Measurements from ENCODE around the gene GLI2. TPM values are rescaled to one million over a fixed set of nuclear protein-coding genes. Genes with fewer than 3 reads are reported as not detected.

The GLI2 gene
- total and polyA plus RNA-seq, 8 donors: 8.5 to 26.1 (median 18.4) TPM

DNA sequence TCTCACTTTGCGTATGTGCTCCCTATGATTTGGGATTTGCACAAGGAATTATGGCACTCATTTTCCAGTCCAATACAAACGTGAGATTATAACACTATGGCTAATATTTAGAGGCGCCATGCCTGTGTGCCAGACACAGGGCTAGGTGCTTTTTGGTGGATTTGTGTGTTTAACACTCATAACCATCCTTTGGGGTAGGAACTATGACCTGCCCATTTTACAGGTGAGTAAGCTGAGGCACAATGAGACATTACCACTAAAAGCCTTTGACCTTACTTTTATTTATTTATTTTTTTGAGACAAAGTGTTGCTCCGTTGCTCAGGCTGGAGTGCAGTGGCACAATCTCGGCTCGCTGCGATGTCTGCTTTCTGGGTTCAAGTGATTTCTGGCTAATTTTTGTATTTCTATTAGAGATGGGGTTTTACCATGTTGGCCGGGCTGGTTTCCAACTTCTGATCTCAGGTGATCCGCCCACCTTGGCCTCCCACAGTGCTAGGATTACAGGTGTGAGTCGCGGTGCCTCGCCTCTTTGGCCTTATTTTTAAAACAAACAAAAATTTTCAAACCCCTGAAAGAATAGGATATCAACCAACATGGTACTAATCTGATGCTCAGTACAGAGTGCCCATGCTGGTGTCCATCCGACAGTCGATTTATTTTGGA, 26.6 kb upstream of the GLI2 start:
- H3K27ac ChIP-seq: no peak overlapping the region
- no peak for ATAC-seq

GRCh38 chr2:120709608-120710041, 26.0 kb upstream of the GLI2 start:
- ATAC-seq: no peak
- Histone ChIP-seq H3K9me3 (no peaks in the 10 kb centered on the region), H3K4me1 (no peaks in the 10 kb centered on the region), H3K4me3 (no peak overlapping the region), H3K36me3 (no peaks in the 10 kb centered on the region), H3K27me3 (peaks cover 0 to 43% of the 10 kb centered on the region in 2 donors), H3K27ac (no peak overlapping the region)
- intact Hi-C loops (cut with DNase I): no loop called here
- no peak for TF ChIP-seq CTCF (IDR thresholded peaks at IDR 0.05)
- DNase-seq: no peak

More for the DNA sequence above, 26.6 kb upstream of the GLI2 start:
- peaks cover 0 to 43% of the 10 kb centered on the region in 2 donors for H3K27me3 ChIP-seq
- intact Hi-C loops (cut with DNase I): no loop called here
- H3K4me3 ChIP-seq: no peak overlapping the region
- no peak for DNase-seq
- no peaks in the 10 kb centered on the region for H3K4me1 ChIP-seq
- H3K36me3 ChIP-seq: no peaks in the 10 kb centered on the region
- H3K9me3 ChIP-seq: no peaks in the 10 kb centered on the region
- TF ChIP-seq CTCF (IDR thresholded peaks at IDR 0.05): no peak

GRCh38 chr2:120710256-120710655, 25.4 kb upstream of the GLI2 start:
- Histone ChIP-seq H3K4me3 (no peak overlapping the region), H3K36me3 (no peaks in the 10 kb centered on the region), H3K9me3 (no peaks in the 10 kb centered on the region), H3K4me1 (no peaks in the 10 kb centered on the region), H3K27ac (no peak overlapping the region), H3K27me3 (peaks cover 0 to 45% of the 10 kb centered on the region in 2 donors)
- no peak for TF ChIP-seq CTCF (IDR thresholded peaks at IDR 0.05)
- ATAC-seq: no peak
- DNase-seq: no peak
- intact Hi-C loops (cut with DNase I): no loop called here

DNA sequence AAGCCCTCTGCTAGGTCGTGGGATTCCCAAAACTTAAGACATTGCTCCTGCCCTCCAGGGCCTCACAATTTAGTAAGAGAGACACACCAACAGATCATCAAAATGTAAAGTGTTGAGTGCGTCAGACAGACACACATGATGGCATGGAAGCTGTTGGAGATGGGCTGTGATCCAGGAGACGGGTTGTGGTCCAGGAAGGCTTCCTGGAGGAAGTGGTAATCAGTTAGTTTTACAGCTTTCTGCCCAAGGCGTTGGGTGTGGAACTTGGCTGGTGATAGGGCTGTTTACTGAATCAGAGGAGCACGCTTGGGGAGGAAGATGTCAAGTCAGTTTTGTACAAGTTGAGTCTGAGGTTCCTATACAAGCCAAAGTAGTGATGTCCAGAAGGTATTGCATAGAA, 24.0 kb upstream of the GLI2 start:
- DNase-seq (no peak), ATAC-seq (no peak)
- intact Hi-C loops (cut with DNase I): no loop called here
- peaks cover 0 to 44% of the 10 kb centered on the region in 2 donors for H3K27me3 ChIP-seq
- H3K4me1 ChIP-seq: no peaks in the 10 kb centered on the region
- no peaks in the 10 kb centered on the region for H3K9me3 ChIP-seq
- TF ChIP-seq CTCF (IDR thresholded peaks at IDR 0.05): no peak
- H3K36me3 ChIP-seq: no peaks in the 10 kb centered on the region
- no peak overlapping the region for H3K27ac ChIP-seq
- no peak overlapping the region for H3K4me3 ChIP-seq

DNA sequence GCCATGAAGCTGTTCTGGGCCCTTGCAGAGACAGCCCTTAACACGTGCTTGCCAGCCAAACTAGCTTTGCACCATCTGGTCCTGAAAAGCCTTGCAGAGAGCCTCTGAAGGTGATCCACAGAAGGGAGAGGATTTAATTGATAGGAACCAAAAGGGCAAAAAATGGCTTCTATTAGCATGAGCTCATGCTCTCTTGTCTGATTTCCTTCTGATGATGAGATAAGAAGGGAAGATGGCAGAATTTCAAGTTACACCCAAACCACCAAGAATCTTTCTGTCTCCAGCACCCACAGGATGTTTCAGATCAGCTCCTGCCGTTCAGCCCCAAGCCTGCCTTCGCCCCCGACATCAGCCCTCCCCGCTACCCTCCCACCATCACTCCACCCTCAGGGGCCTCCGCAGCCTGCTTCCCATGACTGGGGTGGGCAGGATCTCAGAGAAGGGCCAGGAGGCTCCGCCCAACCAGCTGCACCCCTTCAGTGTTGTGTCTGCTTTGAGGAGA, 23.4 kb upstream of the GLI2 start:
- Histone ChIP-seq H3K27me3 (peaks cover 0 to 44% of the 10 kb centered on the region in 2 donors), H3K4me1 (no peaks in the 10 kb centered on the region), H3K9me3 (no peaks in the 10 kb centered on the region), H3K4me3 (no peak overlapping the region), H3K36me3 (no peaks in the 10 kb centered on the region), H3K27ac (no peak overlapping the region)
- DNase-seq: peak in 1 of 4 donors; percentile 66
- no peak for ATAC-seq
- TF ChIP-seq CTCF (IDR thresholded peaks at IDR 0.05): no peak
- intact Hi-C loops (cut with DNase I): no loop called here

All from left lung (tissue), 10 donors.